ENCODE measurements around the gene ZCCHC7. TPM values are rescaled to one million over a fixed set of nuclear protein-coding genes. Genes with fewer than 3 reads are reported as not detected.
A peak's percentile ranks its signal among the peaks of the same experiment; 100 is the strongest.

Gene ZCCHC7
- total RNA-seq, 1 donor = 32.6 TPM

DNA sequence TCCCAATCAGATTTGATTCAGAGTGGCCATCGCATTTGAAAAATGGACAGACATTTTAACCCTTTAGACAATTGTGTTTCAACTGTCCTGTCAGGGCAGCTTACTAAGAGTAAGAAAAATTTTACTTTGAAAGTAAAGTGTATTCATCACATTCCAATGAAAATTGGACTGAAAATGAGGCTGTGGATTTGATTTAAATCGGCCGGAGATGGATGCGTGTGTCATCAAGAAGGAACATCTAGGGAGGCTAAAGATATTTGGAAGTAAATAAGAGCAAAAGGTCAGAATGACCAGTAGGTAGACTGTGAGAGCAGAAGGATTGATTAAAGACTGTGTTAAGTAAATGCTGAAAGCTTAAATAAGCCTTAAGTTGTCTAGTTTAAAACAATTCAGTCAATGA is 1.5 kb downstream of the ZCCHC7 start:
- Histone ChIP-seq H2AFZ (ENCODE audit: low read length) (peak overlapping the region; percentile 21), H3K4me3 (ENCODE audit: insufficient read depth, low read length) (peak overlapping the region; percentile 98), H3K36me3 (ENCODE audit: insufficient read depth, low read length) (peaks cover 5% of the 10 kb centered on the region), H3K27ac (ENCODE audit: low read depth, low read length) (peak overlapping the region; percentile 46), H3K27me3 (ENCODE audit: insufficient read depth, low read length) (no peaks in the 10 kb centered on the region), H3K9me3 (ENCODE audit: low read depth, low read length) (peaks cover 4% of the 10 kb centered on the region), H3K4me2 (ENCODE audit: insufficient read depth, low read length) (peak overlapping the region; percentile 95), H4K20me1 (ENCODE audit: insufficient read depth, low read length) (peaks cover 29% of the 10 kb centered on the region), H3K79me2 (ENCODE audit: insufficient read depth, low read length) (peaks cover 62% of the 10 kb centered on the region), H3K4me1 (ENCODE audit: insufficient read depth, low read length) (peaks cover 13% of the 10 kb centered on the region)
- peak; percentile 34 for DNase-seq (ENCODE audit: insufficient read length, low spot score, missing footprints)
- no peak for TF ChIP-seq CTCF (IDR thresholded peaks at IDR 0.05; ENCODE audit: extremely low read depth, low read depth, low read length)

DNA sequence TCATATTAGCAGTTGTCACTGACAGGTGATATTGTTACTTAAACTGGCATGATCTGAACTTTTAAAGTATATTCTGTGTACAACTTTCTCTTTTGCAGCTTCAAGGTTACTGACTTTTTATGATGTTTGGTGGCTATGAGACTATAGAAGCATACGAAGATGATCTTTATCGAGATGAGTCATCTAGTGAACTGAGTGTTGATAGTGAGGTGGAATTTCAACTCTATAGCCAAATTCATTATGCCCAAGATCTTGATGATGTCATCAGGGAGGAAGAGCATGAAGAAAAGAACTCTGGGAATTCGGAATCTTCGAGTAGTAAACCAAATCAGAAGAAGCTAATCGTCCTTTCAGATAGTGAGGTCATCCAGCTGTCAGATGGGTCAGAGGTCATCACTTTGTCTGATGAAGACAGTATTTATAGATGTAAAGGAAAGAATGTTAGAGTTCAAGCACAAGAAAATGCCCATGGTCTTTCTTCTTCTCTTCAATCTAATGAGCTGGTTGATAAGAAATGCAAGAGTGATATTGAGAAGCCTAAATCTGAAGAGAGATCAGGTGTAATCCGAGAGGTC is 5.9 kb downstream of the ZCCHC7 start:
- Histone ChIP-seq H3K36me3 (ENCODE audit: insufficient read depth, low read length) (peaks cover 17% of the 10 kb centered on the region), H3K9me3 (ENCODE audit: low read depth, low read length) (no peaks in the 10 kb centered on the region), H3K27ac (ENCODE audit: low read depth, low read length) (no peak overlapping the region), H3K4me3 (ENCODE audit: insufficient read depth, low read length) (no peak overlapping the region), H4K20me1 (ENCODE audit: insufficient read depth, low read length) (peaks cover 36% of the 10 kb centered on the region), H2AFZ (ENCODE audit: low read length) (no peak overlapping the region), H3K4me2 (ENCODE audit: insufficient read depth, low read length) (no peak overlapping the region), H3K79me2 (ENCODE audit: insufficient read depth, low read length) (peaks cover 84% of the 10 kb centered on the region), H3K4me1 (ENCODE audit: insufficient read depth, low read length) (peaks cover 8% of the 10 kb centered on the region), H3K27me3 (ENCODE audit: insufficient read depth, low read length) (no peaks in the 10 kb centered on the region)
- no peak for DNase-seq (ENCODE audit: insufficient read length, low spot score, missing footprints)
- TF ChIP-seq CTCF (IDR thresholded peaks at IDR 0.05; ENCODE audit: extremely low read depth, low read depth, low read length) = no peak

DNA sequence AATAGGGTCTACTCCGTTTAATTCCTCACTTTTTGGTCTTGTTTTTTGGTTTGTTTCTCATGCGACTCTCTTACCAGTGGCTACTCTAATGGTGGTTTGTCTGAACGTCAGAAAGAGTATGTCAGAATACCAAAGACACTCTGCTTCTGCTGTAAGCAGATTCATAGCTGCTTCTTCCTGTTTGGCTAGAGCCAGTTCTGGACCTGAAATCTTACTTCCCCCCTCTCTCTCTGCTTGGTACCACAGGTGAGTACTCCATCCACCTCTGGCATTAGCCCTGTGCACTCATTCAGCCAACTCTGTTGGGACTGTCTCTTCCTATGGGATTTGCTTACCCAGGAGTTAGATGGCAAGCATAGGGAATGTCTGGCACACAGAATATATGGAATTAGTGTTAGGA is 6.6 kb downstream of the ZCCHC7 start:
- no peak overlapping the region for H2AFZ ChIP-seq (ENCODE audit: low read length)
- no peaks in the 10 kb centered on the region for H3K9me3 ChIP-seq (ENCODE audit: low read depth, low read length)
- peaks cover 3% of the 10 kb centered on the region for H3K4me1 ChIP-seq (ENCODE audit: insufficient read depth, low read length)
- H3K4me2 ChIP-seq (ENCODE audit: insufficient read depth, low read length) = no peak overlapping the region
- H3K4me3 ChIP-seq (ENCODE audit: insufficient read depth, low read length) = no peak overlapping the region
- TF ChIP-seq CTCF (IDR thresholded peaks at IDR 0.05; ENCODE audit: extremely low read depth, low read depth, low read length) = no peak
- H3K27ac ChIP-seq (ENCODE audit: low read depth, low read length) = no peak overlapping the region
- peaks cover 32% of the 10 kb centered on the region for H4K20me1 ChIP-seq (ENCODE audit: insufficient read depth, low read length)
- no peak for DNase-seq (ENCODE audit: insufficient read length, low spot score, missing footprints)
- peaks cover 17% of the 10 kb centered on the region for H3K36me3 ChIP-seq (ENCODE audit: insufficient read depth, low read length)
- H3K27me3 ChIP-seq (ENCODE audit: insufficient read depth, low read length) = no peaks in the 10 kb centered on the region
- H3K79me2 ChIP-seq (ENCODE audit: insufficient read depth, low read length) = peaks cover 83% of the 10 kb centered on the region

- no peaks in the 10 kb centered on the region for H3K27me3 ChIP-seq (ENCODE audit: insufficient read depth, low read length)
- H2AFZ ChIP-seq (ENCODE audit: low read length) = no peak overlapping the region
- no peak overlapping the region for H3K4me3 ChIP-seq (ENCODE audit: insufficient read depth, low read length)
- DNase-seq (ENCODE audit: insufficient read length, low spot score, missing footprints) = no peak
- no peak overlapping the region for H3K4me2 ChIP-seq (ENCODE audit: insufficient read depth, low read length)
- H4K20me1 ChIP-seq (ENCODE audit: insufficient read depth, low read length) = peaks cover 30% of the 10 kb centered on the region
- H3K36me3 ChIP-seq (ENCODE audit: insufficient read depth, low read length) = peaks cover 17% of the 10 kb centered on the region
- no peaks in the 10 kb centered on the region for H3K4me1 ChIP-seq (ENCODE audit: insufficient read depth, low read length)
- H3K27ac ChIP-seq (ENCODE audit: low read depth, low read length) = no peak overlapping the region
- H3K9me3 ChIP-seq (ENCODE audit: low read depth, low read length) = no peaks in the 10 kb centered on the region
- H3K79me2 ChIP-seq (ENCODE audit: insufficient read depth, low read length) = peaks cover 82% of the 10 kb centered on the region
- TF ChIP-seq CTCF (IDR thresholded peaks at IDR 0.05; ENCODE audit: extremely low read depth, low read depth, low read length) = no peak
Measured at GRCh38 chr9:37128051-37128450, 7.7 kb downstream of the ZCCHC7 start.
